ENCODE measurements around the gene SPTBN4. TPM values are rescaled to one million over a fixed set of nuclear protein-coding genes. Genes with fewer than 3 reads are reported as not detected.
"Not testable (repeated sequence)": the region's sequence is repeated elsewhere in the genome, so short reads cannot be mapped to it uniquely, and the experiment has no call there.

Gene SPTBN4
- total RNA-seq, 4 donors from 2014 or later, result 0.18 to 6.6 (median 2.0) TPM

DNA sequence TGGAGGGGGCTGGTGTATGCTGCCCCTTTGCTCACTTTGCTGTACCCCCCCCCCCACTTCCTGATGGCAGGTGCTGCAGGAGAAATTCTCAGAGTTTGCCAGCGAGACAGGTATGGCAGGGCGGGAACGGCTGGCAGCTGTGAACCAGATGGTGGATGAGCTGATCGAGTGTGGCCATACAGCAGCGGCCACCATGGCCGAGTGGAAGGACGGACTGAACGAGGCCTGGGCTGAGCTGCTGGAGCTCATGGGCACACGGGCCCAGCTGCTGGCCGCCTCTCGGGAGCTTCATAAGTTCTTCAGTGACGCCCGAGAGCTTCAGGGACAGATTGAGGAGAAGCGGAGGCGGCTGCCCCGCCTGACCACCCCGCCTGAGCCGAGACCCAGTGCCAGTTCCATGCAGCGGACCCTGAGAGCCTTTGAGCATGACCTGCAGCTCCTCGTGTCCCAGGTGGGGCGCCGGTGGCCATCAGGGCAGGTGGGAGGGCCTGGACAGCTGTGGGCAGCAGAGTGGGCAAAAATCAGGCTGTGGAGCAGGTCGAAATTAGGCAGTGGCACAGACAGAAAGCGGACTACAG, 90.2 kb downstream of the SPTBN4 start:
- H3K4me1 ChIP-seq, result no peaks in the 10 kb centered on the region
- H3K9me3 ChIP-seq, result no peaks in the 10 kb centered on the region
- peaks cover 0 to 14% of the 10 kb centered on the region in 2 donors for H3K27me3 ChIP-seq
- no peak overlapping the region for H3K27ac ChIP-seq
- no peak for TF ChIP-seq POLR2A (IDR thresholded peaks at IDR 0.05)
- TF ChIP-seq, protein P1, sequence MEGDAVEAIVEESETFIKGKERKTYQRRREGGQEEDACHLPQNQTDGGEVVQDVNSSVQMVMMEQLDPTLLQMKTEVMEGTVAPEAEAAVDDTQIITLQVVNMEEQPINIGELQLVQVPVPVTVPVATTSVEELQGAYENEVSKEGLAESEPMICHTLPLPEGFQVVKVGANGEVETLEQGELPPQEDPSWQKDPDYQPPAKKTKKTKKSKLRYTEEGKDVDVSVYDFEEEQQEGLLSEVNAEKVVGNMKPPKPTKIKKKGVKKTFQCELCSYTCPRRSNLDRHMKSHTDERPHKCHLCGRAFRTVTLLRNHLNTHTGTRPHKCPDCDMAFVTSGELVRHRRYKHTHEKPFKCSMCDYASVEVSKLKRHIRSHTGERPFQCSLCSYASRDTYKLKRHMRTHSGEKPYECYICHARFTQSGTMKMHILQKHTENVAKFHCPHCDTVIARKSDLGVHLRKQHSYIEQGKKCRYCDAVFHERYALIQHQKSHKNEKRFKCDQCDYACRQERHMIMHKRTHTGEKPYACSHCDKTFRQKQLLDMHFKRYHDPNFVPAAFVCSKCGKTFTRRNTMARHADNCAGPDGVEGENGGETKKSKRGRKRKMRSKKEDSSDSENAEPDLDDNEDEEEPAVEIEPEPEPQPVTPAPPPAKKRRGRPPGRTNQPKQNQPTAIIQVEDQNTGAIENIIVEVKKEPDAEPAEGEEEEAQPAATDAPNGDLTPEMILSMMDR (IDR thresholded peaks at IDR 0.05), result no peak
- no peak overlapping the region for H3K4me3 ChIP-seq
- no peaks in the 10 kb centered on the region for H3K36me3 ChIP-seq
- no peak for DNase-seq

DNA sequence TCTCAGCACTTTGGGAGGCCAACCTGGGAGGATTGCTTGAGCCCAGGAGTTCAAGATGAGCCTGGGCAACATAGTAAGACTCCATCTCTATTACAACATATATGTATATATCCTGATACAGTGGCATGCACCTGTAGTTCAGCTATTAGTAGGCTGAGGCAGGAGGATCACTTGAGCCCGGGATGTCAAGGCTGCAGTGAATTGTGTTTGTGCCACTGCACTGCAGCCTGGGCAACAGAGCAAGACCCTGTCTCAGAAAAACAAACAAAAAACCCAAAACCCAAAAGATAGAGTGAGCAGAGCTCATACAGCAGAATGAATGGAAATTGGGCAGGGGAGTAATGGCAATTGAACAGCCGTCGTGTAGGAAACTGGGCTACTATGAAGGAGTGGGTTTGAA, 92.6 kb downstream of the SPTBN4 start:
- TF ChIP-seq, protein P1 (IDR thresholded peaks at IDR 0.05), result no peak
- no peak for TF ChIP-seq POLR2A (IDR thresholded peaks at IDR 0.05)

DNA sequence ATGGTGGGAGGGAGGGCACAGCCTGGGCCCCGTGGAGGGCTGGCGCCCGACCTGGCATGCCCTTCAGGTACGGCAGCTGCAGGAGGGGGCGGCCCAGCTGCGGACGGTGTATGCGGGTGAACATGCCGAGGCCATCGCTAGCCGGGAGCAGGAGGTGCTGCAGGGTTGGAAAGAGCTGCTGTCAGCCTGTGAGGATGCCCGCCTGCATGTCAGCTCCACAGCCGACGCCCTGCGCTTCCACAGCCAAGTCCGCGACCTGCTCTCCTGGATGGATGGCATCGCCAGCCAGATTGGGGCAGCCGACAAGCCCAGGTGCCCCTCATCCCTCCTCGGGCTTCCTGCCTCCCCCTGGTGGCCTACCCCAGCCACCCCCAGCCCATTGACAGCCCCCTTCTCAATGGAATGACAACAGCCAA, 93.3 kb downstream of the SPTBN4 start:
- H3K9me3 ChIP-seq, result no peaks in the 10 kb centered on the region
- no peaks in the 10 kb centered on the region for H3K36me3 ChIP-seq
- DNase-seq, result no peak
- TF ChIP-seq, protein P1 (IDR thresholded peaks at IDR 0.05), result no peak
- no peak for TF ChIP-seq POLR2A (IDR thresholded peaks at IDR 0.05)
- no peaks in the 10 kb centered on the region for H3K27me3 ChIP-seq
- no peak overlapping the region for H3K4me3 ChIP-seq
- no peaks in the 10 kb centered on the region for H3K4me1 ChIP-seq
- H3K27ac ChIP-seq, result no peak overlapping the region

More for the DNA sequence above, 92.6 kb downstream of the SPTBN4 start:
- Histone ChIP-seq H3K27ac (no peak overlapping the region), H3K9me3 (no peaks in the 10 kb centered on the region), H3K27me3 (peaks cover 0 to 4% of the 10 kb centered on the region in 2 donors), H3K4me3 (no peak overlapping the region), H3K4me1 (no peaks in the 10 kb centered on the region), H3K36me3 (no peaks in the 10 kb centered on the region)
- DNase-seq, result no peak

DNA sequence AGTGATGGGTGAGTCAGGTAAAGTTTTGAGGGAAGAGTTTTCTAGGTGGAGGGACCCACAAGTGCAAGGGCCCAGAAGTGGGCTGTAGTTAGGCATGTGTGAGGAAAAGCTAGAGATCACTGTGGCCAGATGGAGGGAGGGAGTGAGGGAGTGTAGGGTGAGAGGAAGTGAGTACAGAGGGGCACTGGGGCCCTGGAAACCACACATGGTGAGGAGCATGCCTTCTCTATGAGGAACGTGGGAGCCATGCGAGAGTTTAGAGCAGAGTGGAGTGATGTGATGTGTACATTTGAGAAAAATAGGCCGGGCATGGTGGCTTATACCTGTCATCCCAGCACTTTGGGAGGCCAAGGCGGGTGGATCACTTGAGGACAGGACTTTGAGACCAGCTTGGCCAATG, 95.1 kb downstream of the SPTBN4 start:
- H3K27me3 ChIP-seq, result no peaks in the 10 kb centered on the region
- H3K27ac ChIP-seq, result no peak overlapping the region
- no peaks in the 10 kb centered on the region for H3K4me1 ChIP-seq
- no peak for DNase-seq
- H3K9me3 ChIP-seq, result no peaks in the 10 kb centered on the region
- TF ChIP-seq POLR2A (IDR thresholded peaks at IDR 0.05), result no peak
- TF ChIP-seq, protein P1 (IDR thresholded peaks at IDR 0.05), result no peak
- no peak overlapping the region for H3K4me3 ChIP-seq
- no peaks in the 10 kb centered on the region for H3K36me3 ChIP-seq

DNA sequence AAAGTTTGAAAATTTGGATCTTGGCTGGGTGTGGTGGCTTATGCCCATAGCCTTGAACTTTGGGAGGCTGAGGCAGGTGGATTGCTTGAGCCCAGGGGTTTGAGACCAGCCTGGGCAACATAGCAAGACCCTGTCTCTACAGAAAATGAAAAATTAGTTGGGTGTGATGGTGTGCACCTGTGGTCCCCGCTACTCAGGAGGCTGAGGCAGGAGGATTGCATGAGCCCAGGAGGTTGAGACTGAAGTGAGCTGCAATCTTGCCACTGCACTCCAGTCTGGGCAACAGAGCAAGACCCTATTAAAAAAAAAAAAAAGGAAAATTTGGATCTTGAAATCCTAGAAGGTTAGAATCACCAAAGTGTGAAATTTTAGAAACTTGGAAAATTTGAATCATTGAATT, 97.7 kb downstream of the SPTBN4 start:
- H3K36me3 ChIP-seq, H3K4me1 ChIP-seq, H3K27ac ChIP-seq, H3K4me3 ChIP-seq, DNase-seq, H3K9me3 ChIP-seq: not testable (repeated sequence)
- H3K27me3 ChIP-seq, result peaks cover 0 to 13% of the 10 kb centered on the region in 2 donors

DNA sequence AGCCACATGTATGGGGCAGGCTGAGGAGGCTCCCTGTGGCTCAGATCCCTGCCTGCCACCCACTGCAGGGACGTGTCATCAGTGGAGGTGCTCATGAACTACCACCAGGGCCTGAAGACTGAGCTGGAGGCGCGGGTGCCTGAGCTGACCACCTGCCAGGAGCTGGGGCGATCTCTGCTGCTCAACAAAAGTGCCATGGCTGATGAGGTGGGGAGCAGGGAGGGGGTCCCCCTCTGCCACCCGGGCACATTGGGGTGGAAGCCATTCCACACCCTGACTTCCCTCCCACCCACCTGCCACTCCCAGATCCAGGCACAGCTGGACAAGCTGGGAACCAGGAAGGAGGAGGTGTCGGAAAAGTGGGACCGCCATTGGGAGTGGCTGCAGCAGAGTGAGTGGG, 98.6 kb downstream of the SPTBN4 start:
- Histone ChIP-seq H3K36me3 (no peaks in the 10 kb centered on the region), H3K4me3 (no peak overlapping the region), H3K9me3 (no peaks in the 10 kb centered on the region), H3K4me1 (peaks cover 0 to 12% (median 6%) of the 10 kb centered on the region in 4 donors), H3K27ac (no peak overlapping the region), H3K27me3 (peaks cover 0 to 13% of the 10 kb centered on the region in 2 donors)
- no peak for TF ChIP-seq POLR2A (IDR thresholded peaks at IDR 0.05)
- TF ChIP-seq, protein P1 (IDR thresholded peaks at IDR 0.05), result no peak
- no peak for DNase-seq

Measured in Peyer's patch (tissue), 4 donors.